GM12875 (cell line): ENCODE results near the gene APBA2.

Source experiments
- H3K4me3 ChIP-seq: one replicate; pipeline ENCODE4 v1.5.1; 2011; ENCODE audit warnings: low read depth, low read length, control low read depth
- TF ChIP-seq, protein P1 (sequence below): IDR thresholded peaks from 2 replicates; pipeline ENCODE4 v1.5.1; 2011; ENCODE audit warnings: low read depth, mild to moderate bottlenecking, control low read depth, inconsistent platforms, low read length, moderate library complexity, borderline replicate concordance; ENCODE audit not compliant: insufficient read depth

The APBA2 gene

DNA sequence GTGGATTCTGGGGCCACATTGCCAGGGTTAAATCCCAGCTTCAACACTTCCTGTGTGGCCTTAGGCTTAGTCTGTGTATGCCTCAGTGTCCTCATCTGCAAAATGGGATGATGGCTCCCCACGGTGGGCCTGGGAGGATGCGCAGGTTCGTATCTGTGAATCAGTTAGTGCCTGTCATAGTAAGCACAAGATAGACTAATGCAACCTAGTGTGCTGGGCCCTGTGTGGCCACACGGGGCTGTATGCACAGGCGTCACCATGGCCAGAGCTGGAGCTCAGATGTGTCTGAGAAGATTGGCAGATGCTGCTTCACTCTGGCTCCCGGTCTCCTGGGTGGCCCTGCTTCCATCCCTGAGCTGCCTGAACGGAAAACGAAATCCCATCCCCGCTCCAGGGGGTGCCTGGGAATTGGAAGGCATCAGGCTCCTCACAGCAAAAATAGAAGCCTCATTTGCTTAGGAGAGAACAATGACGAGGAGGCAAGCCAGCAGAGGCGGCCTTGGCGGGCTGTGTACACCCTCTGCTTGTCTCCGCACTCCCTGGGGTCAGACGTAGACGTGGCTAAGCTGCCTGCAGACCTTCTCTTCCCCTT is 103.6 kb downstream of the APBA2 start:
- no peak overlapping the region for H3K4me3 ChIP-seq
- TF ChIP-seq, protein P1, sequence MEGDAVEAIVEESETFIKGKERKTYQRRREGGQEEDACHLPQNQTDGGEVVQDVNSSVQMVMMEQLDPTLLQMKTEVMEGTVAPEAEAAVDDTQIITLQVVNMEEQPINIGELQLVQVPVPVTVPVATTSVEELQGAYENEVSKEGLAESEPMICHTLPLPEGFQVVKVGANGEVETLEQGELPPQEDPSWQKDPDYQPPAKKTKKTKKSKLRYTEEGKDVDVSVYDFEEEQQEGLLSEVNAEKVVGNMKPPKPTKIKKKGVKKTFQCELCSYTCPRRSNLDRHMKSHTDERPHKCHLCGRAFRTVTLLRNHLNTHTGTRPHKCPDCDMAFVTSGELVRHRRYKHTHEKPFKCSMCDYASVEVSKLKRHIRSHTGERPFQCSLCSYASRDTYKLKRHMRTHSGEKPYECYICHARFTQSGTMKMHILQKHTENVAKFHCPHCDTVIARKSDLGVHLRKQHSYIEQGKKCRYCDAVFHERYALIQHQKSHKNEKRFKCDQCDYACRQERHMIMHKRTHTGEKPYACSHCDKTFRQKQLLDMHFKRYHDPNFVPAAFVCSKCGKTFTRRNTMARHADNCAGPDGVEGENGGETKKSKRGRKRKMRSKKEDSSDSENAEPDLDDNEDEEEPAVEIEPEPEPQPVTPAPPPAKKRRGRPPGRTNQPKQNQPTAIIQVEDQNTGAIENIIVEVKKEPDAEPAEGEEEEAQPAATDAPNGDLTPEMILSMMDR: no peak

DNA sequence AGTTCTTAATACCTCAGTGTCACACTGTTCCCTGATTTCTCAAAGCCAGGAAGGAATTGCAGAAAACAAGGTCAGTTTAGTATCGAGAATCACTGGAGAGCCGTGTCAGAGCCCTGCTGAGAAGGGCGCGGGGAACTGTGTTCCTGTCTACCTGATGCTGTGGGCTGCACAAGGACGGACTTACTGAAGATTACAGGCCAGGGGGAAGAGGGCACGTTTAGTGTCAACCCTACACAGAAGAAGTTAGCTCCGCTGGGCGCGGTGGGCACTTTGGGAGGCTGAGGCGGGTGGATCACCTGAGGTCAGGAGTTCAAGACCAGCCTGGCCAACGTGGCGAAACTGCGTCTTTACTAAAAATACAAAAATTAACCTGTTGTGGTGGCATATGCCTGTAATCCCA is 104.1 kb downstream of the APBA2 start:
- no peak overlapping the region for H3K4me3 ChIP-seq
- TF ChIP-seq, protein P1: no peak

DNA sequence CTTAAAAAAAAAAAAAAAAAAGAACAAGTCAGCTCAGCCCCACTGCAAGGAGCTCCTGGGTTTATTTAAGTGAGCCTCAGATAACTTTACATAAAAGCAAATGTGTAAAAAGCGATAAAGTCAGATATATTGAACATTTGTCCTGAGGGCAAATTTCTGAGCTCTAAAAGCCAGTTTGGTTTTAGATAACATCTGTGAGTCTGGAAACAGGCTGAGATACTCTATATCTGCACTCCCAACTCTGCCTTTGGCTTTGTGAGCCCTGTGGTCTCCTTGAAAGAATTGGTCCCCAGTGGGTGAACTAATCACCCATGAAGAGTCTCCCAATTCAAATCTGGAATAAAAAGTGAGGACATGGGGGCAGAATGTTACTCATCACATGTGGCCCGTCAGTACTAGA is 104.6 kb downstream of the APBA2 start:
- H3K4me3 ChIP-seq: no peak overlapping the region
- TF ChIP-seq, protein P1: no peak

DNA sequence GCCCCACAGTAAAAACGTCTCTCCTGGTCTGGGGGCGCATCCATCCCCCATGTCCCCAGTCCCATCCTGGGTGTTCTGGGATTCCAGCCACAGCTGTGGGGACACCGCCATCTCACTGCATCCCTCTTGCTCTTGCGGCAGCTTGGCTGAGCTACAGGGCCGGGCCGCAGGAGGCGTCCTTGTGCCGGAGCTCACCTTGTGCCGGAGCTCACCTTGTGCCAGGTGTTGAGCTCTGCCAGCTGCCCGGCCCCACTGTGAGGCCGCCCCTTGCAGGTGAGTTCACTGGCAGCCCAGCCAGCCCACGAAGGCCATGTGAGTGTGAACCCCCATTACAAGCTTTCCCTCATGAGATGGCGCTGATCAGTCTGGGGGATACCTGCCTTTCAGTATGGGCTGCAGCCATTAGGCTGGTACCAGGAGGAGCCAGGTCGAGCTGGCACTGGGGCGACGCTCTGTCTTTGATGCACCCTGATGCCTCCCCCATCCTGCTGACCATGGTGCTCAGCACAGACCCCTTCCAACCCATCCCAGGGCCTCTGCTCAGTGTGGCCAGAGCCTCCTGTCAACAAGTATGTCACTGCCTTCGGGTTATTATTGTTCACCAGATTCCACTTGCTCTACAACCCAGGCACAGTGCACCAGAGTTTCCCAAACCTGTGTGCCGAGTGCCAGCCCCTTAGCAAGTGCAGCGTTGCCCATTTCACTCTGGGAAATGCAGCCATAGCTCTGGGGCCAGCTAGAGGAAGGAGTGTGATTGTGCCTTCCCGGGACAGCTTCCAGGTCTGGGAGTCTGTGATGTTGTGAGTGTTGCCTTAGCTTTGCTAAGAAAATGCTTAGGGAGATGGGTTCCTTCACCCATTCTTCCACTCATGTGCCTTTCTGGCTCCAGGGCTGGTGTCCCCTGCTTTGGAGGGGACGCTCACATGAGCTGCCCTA is 105.7 kb downstream of the APBA2 start:
- H3K4me3 ChIP-seq: no peak overlapping the region
- TF ChIP-seq, protein P1: no peak

DNA sequence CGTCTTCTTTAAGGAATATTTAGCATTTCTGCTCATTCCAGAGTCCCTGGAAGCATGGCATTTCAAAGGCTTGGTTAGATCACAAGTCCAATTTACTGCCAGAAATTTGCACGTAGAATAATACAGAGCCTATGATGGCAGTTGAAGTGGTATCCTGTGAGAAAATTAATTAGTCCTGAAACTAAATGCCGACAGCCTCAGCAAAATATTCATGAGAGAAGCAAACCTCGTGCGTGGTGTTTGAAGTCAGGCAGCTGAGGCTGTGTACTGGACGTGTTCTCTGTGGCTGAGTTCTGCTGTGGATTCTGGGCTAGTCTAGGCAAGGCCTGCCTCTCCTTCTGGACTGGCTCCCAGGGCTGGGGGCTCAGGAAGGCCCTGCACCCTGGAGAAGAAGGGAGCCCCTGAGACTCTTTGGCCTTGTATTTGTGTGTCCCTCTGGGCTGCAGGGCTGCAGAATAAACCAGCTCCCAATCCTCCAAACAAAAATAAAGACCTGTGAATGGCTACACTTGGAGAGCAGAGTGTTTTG is 106.6 kb downstream of the APBA2 start:
- no peak overlapping the region for H3K4me3 ChIP-seq
- TF ChIP-seq, protein P1: no peak

DNA sequence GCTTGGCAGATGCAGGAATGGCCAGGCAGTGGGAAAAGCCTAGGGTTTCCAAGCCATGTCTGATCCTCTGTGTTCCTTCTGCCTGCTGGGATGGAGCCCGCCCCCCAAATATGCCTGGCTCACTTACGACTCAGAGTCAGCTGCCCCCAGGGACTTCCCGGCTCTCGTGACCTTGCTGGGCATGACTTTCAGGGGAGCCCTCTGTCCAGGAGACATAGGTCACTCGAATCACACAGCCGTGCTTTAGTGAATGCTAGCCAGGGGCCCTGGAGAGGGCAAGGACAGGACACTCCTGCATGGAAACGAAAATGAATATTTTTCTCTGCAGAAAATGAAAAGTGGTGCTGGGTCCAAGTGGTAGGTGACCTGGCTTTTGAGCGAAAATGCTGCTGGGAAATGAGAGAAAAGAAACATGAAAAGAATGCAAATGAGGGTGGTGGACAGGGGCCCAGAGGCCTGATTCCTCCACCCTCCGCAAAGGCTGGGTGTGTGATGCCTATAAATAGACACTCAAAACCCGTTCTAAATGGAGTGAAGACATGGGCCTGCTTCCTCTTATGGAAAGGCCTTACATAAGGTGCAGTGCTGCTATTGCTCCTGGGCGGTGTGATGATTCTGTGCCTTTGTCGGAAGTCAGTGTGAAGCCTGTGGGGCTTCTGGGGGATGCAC is 107.4 kb downstream of the APBA2 start:
- no peak overlapping the region for H3K4me3 ChIP-seq

More for the DNA sequence above, 107.4 kb downstream of the APBA2 start:
- TF ChIP-seq, protein P1: no peak
